HG03025 (cell line): ENCODE measurements around the gene TTC32.

Source experiments
- ATAC-seq: cut with Tn5 transposase; IDR thresholded peaks from one replicate; pipeline ENCODE4 v1.9.1; 2021; ENCODE audit warnings: mild to moderate bottlenecking, moderate library complexity; ENCODE audit not compliant: unreplicated experiment, low FRiP score

TTC32 gene

DNA sequence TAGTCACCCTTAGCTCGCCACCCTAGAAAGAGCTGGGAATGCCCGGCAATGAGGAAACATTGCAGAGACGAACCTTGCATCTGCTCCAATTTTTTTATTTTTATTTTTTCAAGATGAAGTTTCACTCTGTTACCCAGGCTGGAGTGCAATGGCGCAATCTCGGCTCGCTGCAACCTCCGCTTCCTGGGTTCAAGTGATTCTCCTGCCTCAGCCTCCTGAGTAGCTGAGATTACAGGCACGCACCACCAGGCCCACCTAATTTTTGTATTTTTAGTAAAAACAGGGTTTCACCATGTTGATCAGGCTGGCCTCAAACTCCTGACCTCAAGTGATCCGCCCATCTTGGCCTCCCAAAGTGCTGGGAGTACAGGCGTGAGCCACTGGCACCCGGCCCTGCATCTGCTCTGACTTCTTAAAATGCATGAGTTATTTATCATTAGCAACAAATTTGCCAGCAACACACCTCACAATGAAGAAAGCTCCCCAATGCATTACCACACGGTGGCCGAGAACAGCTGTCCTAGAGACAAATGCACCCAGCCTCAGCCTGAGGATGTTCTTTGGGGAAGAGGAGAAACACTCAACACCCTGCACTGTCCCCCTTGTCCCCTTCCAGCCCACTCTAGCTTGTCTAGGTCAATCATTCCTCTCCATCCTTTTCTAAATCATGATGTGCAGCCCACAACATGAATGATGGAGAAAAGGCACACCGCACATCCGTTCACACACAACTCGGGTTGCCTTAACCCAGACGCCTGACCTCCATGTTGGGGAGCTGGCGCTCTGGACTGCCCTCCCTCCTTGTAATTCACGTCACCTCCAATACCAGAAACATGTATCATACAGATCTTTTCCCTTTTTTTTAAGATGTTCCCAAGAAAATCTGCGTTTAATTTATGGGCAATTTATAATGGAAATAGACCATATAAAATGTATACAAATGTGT, 46.9 kb downstream of the TTC32 start:
- no peak for ATAC-seq

DNA sequence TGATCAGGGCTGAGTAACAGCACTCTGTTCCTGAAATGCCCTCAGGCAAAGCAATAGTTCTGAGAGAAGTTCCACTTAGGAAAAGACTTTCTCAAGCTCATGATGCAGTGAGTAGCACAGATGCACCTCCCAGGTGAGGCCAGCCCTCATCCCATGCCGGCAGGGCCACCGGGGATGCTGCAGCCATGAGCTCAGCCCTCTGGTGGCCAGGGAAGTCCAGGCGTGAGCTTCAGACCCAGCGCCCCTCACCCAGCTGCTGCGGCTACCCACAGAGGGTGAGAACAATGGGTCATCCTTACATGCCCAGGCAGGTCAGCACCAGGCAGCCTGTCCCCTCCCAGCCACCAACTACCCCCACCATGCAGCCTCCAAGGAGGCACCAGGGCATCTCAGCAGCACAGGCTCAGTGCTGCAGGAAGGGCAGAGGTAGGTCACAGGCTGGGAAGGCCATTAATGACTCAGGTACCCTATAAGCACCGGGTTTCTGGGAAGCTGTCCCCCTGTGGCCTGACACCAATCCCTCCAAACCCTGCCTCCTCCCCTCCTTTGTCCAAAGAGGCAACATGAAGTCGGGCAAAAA, 50.6 kb downstream of the TTC32 start:
- no peak for ATAC-seq

DNA sequence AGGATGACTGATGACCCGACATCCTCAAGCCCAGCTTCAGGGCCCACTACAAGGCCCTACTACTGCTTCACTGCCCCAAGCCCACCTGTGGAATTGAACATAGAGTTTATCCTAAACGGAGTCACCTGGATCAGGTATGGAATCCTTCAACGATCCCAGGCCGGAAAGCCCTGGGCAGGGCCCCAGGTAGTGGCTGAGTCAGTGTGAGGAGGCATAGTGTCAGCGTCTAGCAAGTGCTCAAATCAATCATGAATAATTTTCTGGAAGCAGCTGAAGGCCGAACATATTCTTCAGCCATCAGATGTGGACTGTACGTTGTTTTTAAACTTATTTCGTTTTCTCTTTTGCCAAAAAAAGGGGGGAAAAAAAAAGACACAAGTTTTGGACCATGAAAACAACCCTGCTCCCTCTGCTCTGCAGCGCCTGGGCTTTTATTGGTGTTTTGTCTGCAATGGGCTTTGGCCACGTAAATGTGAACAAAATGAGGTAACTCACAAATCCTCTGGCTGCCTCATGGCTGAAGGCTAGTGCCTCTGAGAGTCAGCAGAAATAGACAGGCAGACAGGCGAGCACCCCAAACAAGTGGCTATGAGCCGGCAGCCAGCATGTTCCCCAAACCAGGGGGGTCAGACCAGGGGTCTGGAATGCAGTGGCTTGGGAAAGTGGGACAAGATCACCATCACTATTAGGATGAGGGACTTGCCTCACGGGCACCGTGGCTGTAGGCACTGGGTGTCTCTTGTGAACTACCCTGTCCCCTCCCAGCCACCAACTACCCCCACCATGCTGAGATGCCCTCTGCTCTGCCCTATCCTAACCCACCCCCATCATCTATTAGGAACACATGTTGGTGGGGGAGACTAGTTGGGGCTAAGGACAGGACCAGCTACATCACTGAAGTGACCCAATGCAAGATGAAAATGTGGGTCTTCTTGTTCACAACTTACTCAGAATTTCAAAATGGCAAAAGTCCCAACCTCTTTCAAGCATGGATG, 51.4 kb downstream of the TTC32 start:
- ATAC-seq = no peak

DNA sequence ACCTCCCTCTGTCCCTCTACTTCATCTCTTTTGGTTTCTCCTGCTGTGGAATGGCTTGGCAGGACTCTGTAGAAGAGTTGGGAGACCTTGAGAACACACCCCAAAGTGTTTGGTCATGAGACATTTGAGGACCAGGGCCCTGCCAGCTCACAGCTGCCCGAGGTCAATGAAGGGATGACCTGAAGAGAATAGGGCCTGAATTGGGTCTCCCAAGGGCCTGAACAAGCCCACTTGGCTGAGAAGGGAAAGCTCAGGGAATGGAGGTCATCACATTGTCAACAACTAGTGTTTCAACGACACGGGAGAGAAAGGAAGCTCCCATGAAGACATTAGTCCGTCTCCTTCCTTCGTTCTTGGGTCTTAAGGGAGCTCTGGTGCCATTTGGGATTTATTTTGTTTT, 52.8 kb downstream of the TTC32 start:
- no peak for ATAC-seq

DNA sequence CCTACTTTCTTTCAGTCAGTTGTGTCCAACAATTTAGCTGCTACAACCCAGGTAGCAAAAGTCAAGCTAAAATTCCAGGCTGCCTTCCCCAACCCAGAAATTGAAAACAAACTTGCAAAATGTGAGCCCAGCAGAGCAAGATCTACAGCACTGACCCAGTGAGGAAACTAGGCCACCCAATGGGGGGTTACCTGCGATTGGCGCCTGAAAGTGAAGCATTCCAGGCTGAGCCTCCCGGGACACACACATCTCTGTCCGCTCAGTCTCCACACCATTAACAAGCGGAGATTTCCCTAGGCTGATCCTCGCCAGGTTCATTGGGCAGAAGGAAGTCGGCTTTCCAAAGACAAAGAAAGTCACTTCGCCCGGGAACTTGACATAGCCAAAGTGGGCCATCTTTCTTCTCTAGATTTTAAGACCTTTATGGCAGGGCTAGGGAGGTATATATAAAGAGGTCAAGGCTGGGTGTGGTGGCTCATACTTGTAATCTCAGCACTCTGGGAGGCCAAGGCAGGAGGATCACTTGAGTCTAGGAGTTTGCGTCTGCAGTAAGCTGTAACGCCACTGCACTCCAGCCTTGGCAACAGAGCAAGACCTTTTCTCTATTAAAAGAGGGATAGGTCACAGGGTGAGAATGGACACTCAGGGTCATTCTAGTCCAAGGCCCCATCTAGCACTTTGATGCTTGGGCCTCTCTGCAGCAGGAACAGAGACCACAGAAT, 53.6 kb downstream of the TTC32 start:
- ATAC-seq = no peak

DNA sequence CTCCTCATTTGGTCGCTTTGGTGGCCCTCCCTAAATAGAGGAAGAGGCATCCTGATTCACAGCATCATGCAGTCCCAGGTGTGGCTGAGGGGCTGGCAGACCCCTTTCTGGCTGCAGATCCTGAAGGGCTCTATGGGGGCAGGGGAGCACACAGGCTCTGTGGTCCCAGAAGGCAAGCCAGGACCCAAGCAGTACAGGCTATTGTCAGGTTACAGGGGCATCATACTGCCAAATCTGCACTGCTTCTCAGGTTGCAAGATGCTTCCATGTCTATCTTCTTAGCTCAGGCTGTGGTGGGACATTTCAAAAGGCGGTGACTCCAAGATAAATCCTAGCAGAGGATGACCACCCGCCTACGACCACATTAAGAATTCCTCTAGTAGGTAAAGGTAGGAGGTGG, 54.3 kb downstream of the TTC32 start:
- ATAC-seq = no peak
